Superior temporal gyrus (tissue), 1 donor: ENCODE measurements around the gene TTBK2.
"Not testable (repeated sequence)": the region's sequence is repeated elsewhere in the genome, so short reads cannot be mapped to it uniquely, and the experiment has no call there.

Source experiments
- DNase-seq: peaks from one replicate; pipeline ENCODE4 v3.0.0-alpha.2; 2016; ENCODE audit errors: extremely low spot score

Gene TTBK2

DNA sequence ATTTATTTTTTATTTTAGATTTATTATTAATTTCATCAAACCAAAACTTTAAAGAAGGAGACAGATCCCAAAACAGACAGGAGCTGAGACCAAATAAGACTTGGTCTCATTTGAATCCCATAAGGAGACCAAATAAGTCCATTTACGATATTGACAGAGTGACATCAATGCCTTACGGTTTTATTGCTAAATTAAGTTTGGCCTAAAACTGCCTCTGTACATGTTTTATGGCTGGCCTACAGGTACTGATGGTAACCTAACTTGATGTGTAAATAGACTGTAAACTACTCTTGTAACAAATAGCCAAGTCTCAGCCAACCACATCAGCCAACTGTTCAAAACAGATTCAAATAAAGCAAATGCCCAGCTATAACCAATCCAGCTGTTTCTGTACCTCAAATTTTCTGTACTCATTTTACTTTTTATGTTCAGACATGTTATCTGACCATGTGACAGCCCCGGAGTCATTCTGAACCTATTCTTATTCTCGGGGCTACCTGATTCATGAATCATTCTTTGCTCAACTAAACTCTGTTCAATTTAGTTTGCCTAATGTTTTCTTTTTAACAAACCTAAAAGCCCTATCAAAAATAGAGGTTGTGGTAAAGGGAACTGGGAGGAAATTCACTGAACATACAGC lies 94.2 kb downstream of the TTBK2 start:
- DNase-seq, result no peak

DNA sequence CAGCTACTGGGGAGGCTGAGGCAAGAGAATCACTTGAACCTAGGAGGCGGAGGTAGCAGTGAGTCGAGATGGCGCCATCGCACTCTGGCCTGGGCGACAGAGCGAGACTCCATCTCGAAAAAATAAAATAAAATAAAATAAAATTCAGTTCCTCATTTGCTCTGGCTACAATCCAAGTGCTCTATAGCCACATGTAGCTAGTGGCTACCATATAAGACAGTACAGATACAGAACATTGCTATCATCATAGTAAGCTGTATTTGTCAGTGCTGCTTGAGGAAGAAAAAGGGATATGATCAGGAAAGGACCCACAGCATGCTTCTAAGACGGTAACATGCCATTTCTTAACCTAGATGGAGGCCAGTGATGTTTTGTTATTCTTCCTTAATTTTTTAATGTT lies 95.0 kb downstream of the TTBK2 start:
- no peak for DNase-seq

DNA sequence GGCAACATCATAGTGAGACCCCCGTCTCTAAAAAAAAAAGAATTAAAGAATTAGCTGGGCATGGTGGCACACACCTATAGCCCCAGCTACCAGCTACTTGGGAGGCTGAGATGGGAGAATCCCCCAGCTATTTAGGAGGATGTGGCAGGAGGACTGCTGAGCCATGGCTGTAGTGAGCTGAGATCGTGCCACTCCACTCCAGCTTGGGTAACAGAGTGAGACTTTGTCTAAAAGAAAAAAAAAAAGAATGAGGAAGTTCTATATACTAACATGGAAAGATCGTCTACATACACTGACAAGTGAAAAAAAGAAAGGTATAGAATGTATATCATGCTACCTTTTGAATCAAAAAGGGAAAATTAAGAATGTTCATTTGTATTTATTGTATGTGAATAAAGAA lies 99.8 kb downstream of the TTBK2 start:
- no peak for DNase-seq

DNA sequence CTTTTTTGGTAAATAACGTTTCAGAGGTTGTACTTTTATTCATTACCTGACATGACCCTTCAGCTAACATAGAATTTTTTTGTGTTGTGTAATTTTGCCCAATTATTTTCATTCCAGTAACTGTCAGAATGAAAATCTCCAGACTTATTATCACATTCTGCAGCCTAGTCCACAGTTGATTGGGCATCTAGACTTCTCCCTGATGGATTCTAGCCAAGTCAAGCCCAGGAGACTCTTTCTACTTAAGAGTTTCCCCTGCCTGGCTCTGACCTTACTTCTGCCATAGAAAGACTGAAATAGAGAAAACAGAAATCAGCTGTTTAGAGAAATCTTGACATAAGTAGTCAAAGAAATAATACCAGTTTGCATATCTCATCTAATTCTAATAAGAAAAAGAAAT lies 100.8 kb downstream of the TTBK2 start:
- DNase-seq, result no peak

DNA sequence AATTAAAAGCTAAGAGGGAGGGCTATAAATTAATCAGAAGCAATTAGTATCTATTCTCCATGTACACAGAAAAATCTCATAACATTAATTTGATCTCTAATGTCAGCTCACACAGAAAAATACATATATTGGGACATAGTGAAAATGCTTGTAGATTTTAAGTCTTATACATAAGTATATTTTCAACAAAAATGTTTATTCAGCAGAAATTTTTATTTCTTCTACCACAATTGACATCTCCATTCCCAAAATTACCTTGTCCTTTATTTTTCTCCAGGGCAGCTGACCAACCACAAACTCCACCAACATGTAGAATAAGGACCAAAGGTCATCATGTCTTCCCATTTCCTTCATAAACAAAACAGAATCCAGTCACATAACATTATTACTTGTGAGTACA lies 109.1 kb downstream of the TTBK2 start:
- no peak for DNase-seq

DNA sequence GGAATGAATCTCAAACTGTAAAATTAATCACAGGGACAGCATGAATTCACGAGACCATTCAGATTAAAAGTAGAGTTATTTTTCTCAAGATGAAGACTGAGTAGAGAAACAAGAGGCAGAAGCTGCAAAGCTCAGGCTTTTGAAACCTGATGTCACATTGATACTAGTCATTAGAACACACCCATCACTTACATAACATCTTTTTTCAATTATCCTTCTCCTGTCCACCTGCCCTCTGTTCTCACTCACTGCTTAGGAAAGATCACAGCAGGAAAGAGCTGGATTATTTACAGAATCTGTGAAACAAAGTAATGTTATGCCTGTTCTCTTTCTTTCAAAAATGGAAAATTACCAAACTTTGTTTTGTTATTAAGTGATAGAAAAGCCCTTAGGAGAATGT lies 111.7 kb downstream of the TTBK2 start:
- no peak for DNase-seq

DNA sequence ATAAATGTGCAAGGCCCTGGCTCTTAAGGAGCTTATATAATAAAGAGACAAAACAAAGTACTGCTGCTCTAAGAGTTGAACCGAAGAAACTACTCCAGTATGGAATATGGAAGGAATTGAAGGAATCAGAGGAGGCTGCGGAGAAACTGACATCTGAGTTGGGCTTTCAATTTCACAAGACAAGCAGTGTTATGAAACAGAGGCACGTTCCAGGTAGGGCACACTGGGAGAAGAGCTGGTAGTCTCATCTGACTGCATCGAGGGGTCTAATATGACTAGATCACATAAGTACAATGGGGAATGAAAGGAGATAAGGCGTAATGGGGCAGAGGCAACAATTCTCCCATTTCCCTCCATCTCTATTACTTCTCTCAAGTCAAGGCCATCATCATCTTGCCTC lies 115.3 kb downstream of the TTBK2 start:
- no peak for DNase-seq

DNA sequence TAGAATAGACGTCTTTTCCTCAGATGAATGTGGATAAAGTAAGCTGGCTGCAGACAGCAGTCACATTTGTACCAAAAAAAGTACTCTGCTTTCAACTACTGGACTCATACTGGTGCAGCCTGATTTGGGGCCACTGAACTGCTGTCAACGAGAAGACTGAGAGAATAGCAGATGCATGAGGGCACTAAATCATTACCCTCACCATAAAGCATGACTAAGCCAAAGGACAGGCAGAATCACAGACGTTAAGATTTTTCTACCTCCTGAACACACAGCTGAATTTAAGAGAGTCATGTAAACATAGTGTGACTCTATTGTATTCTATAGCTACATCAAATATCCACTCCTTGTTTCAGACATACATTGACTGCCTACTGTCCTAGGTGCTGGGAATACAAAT lies 115.8 kb downstream of the TTBK2 start:
- DNase-seq, result no peak

DNA sequence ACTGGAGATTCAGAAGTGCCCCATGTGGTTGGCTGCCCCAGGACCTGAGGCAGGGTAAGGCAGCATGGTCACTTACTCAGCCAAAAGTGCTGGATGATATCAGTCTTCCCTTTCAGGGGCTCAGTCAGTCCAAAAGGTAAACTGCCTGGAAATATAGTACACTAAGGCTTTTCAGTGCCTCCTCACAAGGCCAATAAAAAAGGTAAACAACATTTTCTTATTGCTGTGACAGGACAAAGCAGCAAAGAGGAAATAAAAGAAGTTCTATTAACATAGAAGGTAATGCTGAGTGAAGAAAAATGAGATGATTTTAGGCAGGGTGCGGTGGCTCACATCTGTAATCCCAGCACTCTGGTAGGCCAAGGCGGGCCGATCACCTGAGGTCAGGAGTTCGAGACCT lies 117.1 kb downstream of the TTBK2 start:
- DNase-seq, result no peak

DNA sequence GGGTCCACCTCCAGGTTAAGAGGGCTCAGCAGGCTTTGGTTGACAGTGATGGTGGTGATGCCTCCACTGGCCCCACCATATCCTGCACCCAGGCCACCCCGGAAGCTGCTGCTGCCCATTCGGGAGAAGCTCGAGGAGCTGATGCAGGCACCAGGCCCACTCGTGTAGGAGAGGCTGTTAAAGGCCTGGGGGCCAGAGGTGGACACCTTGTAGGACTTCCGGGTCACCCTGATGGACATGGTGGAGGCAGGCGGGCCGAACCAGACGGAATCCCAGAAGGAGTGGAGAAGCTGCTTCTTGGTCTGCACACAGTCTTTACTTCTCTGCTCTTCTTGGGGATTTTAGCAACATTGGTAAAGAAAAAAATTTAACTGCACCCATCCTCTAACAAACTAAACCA lies 118.4 kb downstream of the TTBK2 start:
- no peak for DNase-seq

DNA sequence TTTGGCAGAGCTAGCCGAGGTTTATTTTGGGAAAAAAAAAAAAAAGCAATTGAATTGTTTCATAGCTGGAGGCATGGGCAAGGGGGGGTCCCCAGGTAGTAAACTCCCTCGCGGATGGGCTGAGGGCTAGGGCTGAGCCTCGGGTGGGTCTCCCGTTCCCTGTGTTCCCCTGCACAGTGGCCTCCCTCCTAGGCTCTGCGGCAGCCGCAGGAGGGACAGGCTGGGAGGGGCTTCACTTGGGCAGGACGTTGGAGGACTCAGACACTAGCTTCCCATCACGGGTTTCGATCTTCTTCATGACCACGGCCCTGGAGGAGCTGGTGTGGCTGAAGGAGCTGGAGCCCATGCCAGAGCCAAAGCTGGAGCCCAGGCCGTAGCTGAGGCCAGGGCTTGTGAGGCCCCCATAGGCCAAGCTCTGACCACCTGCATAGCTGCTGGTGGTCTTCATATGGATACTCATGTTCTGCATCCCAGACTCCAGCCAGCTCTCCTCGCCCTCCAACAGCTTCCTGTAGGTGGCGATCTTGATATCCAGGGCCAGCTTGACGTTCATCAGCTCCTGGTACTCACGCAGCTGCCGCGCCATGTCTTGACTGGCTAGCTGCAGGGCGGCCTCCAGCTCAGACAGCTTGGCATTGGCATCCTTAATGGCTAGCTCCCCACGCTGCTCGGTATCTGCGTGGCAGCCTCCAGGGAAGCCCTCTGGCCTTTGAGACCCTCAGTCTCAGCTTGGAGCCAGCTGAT lies 119.7 kb downstream of the TTBK2 start:
- DNase-seq, result no peak

DNA sequence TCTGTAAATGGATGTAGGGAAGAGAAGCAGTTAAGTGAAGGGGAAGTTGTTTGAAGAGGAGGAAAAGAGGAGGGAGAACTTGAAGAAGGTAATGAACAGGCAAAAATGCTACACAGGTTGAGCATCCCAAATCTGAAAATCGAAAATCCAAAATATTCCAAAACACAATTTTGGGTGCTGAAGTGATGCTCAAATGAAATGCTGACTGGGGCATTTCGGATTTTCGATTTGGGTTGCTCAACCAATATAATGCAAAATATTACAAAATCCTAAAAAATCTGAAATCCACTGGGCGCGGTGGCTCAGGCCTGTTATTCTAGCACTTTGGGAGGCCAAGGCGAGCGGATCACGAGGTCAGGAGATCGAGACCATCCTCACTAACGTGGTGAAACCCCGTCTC lies 121.8 kb downstream of the TTBK2 start:
- no peak for DNase-seq

DNA sequence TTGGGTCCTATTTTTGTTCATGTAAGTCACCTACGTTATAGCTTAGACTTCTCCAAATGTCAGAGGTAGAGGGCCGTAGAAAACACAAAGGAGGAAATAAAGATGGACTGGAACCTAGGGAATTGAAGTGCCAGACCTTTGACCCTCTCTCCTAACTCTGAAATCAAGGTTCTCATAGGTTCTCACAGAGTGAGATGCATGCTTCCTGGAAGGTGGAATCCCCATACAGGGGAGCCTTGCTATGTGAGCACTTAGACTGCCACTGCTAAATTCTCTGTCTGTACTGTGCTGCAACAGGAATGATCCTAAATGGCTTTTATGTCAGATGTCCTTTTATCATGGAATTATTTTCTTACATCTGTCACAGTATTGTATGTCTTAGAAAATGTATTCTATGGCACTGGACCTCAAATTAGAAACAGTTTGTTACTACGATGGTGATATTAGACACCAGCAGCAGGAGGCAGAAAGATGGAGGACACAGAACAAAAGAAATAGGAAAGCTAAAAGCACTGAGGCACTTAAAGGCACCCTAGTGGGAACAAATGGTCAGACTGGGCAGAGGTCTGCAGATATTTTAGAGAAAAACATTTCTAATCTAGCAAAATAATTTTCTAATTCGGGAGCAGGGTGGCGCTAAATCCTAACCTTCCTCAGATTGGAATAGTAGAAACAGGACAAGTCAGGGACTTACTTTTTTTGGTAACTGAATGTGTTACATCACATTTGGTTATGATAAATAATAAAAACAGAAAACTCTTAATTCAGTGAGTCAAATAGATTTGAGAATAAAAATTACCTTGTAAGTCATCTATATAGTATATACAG lies 123.4 kb downstream of the TTBK2 start:
- no peak for DNase-seq

DNA sequence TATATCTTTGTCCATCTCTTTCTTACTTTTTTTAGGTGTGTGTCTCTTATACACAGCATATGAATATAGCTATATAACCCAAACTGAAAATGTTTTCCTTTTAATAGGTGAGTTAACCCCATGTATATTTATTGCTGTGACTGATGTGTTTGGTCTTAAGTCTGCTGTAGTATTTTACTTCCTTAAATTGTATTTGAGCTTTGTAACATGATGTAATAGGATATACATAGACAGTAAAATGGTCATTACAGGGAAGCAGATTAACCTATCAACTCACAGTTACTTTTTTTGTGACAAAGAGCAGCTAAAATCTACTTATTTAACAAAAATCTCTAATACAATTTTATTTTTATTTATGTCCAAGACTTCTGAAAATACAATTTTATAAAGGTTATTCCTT lies 131.9 kb downstream of the TTBK2 start:
- DNase-seq, result no peak

DNA sequence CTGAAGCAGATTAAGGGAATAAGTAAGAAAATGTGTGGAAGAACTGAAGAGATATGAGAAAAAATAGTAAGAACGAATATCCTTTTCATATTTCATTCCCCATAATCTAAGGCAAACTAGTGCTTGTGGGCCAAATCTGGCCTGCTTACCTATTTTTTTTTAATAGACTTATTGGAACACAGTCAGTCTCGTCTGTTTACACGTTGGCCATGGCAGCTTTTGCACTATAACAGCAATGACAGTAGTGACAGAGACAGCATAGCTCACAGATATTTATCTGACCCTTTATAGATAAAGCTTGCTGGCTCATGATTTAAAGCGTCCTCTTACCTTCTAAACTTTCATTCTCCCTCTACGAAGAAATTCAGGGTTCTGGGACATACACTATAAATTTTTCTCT lies 133.6 kb downstream of the TTBK2 start:
- DNase-seq, result no peak

DNA sequence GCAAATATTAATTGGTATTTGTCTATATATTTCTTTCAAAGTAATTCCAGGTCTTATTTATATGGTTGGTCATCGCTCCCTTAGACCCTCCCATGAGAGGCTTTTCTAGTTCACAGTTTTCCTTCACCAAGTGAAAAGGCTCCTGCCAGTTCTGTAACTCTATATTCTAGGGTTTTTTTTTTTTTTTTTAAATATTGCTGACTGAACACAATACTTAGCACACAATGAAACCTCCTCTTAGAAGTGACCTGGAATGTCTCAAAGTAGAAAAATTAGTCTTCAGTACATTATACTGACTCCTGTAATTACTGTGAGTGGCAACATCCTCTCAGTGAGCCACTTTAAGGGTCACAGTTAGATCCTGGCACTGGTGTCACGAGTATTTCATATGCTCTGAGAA lies 135.0 kb downstream of the TTBK2 start:
- no peak for DNase-seq

DNA sequence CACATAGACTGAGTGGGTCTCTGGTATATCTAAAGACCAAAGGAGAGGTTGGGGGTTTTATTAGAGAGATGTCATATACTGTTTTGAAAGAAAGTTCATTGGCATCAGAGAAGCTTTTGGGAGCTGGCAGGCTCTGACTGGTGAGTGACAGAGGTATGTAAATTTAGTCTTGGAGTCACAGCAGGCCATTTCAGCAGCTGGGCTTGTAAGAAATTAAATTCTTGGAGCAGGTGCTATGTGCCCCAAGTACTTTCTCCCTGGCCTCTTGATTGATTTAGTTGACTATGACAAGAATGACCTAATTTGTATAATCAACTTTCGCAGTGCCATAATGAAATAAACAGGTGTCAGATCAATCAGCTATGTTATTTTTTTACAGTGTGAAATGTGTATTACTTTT lies 135.9 kb downstream of the TTBK2 start:
- no peak for DNase-seq

DNA sequence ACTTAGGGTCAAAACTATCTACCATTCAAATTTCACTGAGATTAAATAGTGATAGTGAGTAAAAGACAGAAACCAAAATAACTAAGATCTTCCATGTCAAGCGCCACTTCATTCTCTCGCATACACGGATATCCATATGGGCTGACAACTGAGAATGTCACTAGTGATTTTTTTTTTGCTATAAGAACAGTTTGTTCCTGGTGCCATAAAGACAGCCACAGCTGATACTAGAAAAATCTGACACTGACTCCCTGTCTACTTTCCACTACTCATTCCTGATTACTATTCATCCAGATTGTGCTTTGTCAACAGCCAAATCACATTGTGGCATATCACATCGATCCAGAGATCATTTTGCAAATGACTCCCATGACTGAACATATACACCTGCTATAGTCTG lies 137.9 kb downstream of the TTBK2 start:
- DNase-seq, result no peak

DNA sequence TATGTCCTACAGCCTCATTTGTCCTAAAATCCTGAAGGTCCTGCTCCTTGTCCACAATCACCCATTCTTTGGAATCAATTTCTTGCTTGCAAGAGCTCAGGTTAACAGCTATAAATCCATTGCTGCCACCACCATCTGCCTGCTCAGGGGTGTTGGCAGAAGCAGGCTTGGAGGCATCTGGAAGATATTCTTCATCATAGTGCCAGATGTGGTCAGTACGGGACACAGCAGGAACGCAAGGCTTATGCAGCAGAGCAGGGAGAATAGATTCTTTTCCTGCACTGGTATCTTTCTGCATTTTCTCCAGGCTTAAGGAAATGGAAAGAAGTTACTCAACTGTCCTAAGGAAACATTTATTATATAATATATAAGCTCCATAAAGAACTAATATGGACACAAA lies 145.2 kb downstream of the TTBK2 start:
- DNase-seq, result no peak

DNA sequence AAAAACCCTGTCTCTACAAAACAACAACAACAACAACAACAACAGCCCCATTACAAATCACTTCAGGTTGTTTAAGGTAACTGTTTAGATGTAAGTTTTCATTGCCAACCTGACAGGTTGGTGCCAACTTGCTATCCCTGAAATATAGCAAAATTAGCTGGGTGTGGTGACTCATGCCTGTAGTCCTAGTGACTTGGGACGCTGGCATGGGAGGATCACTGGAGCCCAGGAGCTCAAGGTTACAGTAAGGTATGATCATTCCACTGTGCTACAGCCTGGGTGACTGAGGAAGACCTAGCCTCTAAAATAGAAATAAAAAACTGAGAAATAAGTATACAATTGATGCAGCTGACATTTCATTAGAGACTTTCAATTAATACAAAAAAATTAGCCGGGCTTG lies 147.7 kb downstream of the TTBK2 start:
- DNase-seq, result no peak

DNA sequence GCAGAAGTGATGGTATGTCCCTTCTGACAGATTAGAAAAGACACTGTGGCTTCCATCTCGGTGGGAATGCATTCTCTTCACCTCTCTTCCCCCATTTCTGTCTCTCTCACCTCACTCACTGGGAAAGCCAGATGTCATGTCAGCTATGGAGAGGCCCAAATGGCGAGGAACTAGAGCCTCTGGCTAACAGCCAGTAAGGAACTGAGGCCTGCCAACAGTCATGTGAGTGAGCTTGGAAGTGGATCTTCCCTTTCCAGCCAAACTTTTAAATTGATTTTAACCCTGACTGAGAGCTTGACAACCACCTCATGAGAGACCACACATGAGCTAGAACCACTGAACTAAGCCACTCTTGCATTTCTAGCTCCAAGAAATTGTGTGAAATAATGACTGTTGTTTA lies 148.4 kb downstream of the TTBK2 start:
- DNase-seq, result no peak

DNA sequence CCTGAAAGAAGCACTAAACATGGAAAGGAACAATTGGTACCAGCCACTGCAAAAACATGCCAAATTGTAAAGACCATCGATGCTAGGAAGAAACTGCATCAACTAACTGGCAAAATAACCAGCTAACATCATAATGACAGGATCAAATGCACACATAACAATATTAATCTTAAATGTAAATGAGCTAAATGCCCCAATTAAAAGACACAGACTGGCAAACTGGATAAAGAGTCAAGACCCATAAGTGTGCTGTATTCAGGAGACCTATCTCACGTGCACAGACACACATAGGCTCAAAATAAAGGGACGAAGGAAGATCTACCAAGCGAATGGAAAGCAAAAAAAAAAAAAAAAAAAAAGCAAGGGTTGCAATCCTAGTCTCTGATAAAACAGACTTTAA lies 154.5 kb downstream of the TTBK2 start:
- DNase-seq, result not testable (repeated sequence)

DNA sequence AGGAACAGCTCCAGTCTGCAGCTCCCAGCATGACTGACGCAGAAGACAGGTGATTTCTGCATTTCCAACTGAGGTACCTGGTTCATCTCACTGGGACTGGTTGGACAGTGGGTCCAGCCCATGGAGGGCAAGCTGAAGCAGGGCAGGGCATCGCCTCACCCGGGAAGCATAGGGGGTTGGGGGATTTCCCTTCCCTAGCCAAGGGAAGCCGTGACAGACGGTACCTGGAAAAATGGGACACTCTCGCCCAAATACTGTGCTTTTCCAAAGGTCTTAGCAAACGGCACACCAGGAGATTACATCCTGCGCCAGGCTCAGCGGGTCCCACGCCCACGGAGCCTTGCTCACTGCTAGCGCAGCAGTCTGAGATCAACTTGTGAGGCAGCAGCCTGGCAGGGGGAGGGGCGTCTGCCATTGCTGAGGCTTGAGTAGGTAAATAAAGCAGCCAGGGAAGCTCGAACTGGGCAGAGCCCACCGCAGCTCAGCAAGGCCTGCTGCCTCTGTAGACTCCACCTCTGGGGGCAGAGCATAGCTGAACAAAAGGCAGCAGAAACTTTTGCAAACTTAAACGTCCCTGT lies 156.3 kb downstream of the TTBK2 start:
- DNase-seq, result not testable (repeated sequence)
